Stimulated activated CD4-positive, alpha-beta T cell treated with anti-CD3 and anti-CD28 coated beads, Interleukin-4, amount 100 ng/mL, for 24 hours (primary cell): ENCODE measurements around the gene FGR.
"Not testable (repeated sequence)": the region's sequence is repeated elsewhere in the genome, so short reads cannot be mapped to it uniquely, and the experiment has no call there.

Experiments used
- DNase-seq: peaks from one replicate; pipeline ENCODE4 v3.0.0-alpha.2; 2020

The FGR gene

DNA sequence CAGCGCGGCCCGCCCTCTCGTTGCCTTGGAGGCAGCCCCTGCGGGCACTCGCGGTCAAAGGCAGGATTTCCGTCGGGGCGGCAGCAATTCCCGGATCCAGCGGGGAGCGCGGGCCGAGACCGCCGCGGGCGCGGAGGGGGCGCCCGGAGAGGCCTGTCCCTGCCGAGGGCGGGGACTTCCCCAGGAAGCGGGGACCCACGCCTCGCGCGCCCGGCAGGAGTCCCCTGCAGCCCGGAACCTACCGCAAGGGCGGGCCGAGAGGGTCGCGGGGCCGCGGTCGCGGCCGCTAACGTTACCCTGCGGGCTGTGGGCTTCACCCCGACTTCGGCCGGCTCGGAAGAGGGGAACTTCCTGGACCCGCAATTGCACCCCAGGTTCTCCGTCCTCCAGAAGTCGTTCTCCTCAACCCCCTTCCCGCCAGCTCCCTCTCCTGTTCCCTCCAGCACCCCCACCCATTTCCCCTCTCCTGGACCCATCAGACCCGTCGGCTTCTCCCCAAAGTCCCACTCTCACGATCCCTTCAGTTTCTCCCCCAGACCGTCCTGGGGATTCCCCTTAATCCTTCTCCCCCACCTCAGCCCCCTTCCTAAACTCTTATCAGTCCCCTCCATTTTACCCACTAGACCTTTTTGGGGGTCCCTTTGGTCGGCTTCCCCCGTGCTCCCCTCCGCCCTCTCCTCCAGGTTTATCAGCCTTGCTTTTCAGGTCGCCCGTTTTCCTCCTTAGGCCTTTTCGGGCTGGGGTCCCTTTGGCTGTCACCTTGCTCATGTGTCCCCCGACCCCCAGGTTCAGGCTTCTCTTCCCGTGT, 604 bp downstream of the FGR start:
- peak; percentile 39 for DNase-seq

DNA sequence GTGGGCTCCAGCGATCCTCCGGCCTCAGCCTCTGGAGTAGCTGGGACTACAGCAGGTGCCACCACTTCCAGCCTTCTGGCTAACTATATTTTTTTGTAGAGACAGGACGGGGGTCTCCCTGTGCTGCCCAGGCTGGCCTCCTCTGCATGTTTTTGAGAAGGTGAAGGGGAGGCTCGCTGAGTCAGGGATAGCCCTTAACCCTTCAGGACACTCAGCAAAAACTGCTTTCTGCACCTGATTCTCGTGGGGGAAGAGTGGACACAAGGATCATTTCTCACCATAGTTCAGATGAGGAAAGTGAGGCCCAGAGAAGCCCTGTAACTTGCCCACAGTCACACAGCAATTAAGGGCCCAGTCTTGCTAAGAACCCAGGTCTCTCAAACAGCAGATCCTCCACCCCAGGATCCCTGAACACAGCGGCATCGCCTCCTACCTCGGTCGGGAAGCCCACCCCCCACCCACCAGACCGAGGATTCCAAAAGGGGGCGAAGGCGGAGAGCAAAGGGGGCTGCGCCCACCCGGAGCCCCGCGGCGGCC, 1.3 kb downstream of the FGR start:
- no peak for DNase-seq

DNA sequence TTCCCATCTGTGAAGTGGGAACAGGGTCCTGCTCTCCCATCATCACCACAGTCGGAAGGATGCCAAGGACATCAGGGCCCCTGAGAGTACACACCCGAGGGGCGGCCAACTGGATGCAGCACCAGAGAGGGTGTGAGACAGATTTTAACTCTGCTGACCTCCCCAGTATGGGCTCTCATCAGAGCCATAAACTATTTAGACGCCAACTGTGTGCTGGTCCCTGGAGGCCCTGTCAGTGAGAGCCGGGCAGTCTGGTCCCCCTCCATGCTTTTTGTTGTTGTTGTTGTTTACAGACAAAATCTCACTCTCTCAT, 1.7 kb downstream of the FGR start:
- DNase-seq = no peak

DNA sequence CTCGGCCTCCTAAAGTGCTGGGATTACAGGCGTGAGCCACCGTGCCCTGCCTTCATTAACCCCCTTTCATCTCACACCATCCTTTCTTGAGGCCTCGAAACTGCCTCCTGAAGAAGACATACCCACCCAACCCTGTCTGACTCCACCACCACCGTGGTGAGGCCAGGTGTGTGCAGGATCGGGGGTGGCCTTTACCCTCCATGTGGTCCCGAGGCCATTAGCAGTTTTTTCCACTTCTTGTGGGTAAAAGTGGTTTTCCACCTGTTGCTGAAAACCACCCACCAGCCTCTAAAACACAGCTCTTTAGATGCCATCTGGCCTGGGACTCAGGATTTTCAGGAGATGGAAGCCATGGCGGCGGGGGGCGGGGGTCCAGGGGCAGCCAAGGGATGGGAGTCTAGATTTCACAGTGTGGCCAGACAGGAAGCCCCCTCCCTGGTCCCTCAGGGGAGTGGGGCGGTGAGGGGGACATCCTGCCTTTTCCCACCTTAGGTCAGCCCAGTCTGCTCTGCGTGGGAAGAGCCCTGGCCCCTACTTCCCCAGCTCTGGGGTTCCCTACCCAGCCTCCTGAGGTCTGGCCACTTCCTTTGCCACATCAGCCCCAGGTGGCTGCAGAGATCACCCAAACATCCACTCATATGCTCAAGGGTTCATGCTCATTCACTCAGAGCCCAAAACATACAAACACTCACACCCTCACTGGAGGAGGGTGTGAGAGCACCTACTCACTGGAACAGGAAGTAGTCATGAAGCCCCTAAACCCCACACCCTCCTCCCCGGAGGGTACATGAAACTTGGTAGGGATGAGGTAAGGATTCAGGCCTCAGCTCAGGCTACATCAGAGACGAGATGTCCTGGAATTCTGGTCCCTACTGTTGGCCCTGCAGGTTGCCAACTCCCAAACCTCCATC, 2.3 kb downstream of the FGR start:
- peak; percentile 63 for DNase-seq

DNA sequence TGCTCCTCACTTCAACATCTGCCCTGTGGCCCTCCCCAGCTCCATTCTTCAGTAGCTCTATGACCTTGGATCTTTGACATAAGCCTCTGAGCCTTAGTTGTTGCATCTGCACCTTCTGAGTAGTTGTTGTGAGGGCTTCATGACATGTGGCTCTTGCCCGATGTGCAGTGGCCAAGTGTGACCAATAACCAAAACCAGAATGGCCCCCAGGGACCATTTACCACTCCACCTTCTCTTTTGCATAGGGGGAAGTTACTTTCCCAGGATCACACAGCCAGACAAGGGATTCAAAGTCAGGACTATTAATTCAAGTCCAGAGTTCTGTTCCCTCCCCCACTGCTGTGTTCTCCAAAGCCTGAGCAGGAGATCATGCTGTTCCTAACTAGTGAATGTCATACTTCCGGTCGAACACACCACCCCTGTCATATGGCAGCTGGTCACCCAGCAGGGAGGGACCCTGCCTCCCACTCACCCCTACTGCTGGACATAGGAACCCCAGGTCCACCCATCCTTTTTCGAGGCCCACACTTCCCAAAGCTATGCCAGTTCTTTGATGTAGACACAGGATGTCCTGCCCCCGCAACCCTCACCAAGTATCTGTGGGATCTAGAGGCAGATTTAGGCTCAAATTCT, 4.0 kb downstream of the FGR start:
- no peak for DNase-seq

- DNase-seq = no peak
Measured at GRCh38 chr1:27628712-27629111, 6.3 kb downstream of the FGR start.

DNA sequence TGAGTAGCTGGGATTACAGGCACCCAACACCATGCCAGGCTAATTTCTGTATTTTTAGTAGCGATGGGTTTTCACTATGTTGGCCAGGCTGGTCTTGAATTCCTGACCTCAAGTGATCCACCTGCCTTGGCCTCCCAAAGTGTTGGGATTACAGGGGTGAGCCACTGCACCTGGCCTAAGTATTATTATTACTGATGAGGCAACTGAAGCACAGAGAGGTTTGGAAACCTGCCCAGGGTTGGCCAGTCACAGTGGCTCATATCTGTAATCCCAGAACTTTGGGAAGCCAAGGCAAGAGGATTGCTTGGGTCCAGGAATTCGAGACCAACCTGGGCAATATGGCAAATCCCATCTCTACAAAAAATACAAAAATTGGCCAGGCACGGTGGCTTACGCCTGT, 7.3 kb downstream of the FGR start:
- not testable (repeated sequence) for DNase-seq

DNA sequence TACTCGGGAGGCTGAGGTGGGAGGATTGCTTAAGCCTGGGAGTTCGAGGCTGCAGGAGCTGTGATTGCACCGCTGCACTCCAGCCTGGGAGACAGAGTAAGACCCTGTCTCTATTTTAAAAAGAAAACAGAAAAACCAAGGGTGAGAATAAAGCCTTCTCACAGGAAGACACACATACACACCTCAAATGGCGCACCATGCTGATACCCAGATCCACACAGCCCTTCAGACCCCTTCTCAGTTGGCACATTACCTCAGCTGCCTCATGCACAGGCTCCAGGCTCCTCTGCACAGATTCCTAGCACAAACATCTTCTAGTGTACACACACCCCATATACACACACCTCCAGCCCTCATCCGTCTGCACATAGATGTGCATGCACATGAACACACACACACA, 7.9 kb downstream of the FGR start:
- no peak for DNase-seq

DNA sequence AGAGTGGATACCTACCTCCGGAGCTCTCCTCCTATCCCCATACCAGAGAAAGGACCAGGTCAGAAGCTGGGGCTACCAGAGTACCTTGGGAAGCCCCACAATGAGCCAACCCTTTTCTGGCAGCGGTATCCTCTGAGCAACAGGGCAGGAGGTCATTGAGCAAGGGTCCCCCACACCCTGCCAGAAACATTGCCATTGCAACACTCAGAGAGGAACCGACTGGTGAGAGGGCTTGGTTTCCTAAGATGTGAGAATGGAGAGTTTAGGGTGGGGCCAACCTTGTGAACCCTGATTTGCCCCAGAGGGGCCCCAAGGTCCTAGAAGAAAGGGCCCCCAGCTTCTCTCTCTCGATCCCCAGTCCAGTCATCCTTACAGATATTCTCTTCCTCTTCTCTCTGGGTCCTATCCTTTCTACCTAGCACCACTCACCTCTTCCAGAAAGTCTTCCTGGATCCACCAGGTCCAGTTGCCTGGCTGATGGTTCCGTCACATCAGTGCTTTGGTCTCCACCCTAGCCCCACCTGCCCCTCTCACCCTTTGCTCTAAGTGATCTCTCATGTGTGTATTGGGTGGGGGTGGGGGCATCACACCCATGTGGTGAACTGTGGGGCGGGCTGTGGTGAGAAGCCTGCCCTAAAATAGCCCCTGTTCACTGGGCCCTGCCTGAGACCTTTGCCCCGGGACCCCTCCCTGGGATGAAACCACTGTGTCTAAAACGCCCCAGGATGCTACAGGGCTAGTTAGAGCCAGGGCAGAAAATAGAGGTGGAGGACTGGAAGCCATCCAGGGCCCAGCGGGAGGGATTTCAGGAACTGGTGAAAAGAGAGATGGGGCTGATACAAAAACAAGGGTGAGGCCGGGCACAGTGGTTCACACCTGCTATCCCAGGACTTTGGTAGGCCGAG, 8.7 kb downstream of the FGR start:
- DNase-seq = no peak

DNA sequence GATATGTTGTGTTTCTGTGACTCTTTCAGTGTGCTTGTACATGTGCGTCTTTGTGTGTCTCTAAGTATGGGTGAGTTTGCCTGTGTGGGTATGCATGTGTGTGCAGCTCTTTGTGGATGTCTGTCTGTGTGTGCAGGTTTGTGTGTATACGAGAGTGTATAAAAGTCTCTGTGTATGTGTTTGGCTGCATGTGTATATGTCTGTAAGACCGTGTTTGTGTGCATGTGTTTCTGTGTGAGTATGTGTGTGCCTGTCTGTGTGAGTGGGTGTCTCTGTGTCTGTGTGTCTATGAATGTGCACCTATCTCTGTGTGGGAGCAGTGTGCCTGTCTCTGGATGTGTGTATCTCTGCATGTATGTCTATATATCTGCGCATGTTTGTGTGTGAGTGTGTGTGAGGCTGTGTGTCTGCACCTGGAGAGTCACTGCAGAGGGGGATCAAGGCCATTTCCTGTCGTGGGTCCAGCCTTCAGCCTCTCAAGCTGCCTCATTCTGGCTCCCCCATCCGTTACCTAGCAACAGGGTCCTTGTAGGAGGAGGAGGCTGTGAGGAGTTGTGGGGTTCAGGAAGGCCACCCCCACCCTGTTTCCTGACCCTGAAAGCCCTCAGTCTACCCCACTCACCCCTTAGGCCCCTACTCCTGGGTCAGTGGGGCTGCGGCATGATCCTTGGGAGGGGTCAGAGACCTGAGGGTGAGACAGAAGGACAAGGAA, 10.4 kb downstream of the FGR start:
- no peak for DNase-seq

- no peak for DNase-seq
Measured at GRCh38 chr1:27623327-27624212, 11.4 kb downstream of the FGR start.

- DNase-seq = no peak
Measured at GRCh38 chr1:27622828-27623227, 12.2 kb downstream of the FGR start.

GRCh38 chr1:27621051-27621920, 13.7 kb downstream of the FGR start:
- no peak for DNase-seq

DNA sequence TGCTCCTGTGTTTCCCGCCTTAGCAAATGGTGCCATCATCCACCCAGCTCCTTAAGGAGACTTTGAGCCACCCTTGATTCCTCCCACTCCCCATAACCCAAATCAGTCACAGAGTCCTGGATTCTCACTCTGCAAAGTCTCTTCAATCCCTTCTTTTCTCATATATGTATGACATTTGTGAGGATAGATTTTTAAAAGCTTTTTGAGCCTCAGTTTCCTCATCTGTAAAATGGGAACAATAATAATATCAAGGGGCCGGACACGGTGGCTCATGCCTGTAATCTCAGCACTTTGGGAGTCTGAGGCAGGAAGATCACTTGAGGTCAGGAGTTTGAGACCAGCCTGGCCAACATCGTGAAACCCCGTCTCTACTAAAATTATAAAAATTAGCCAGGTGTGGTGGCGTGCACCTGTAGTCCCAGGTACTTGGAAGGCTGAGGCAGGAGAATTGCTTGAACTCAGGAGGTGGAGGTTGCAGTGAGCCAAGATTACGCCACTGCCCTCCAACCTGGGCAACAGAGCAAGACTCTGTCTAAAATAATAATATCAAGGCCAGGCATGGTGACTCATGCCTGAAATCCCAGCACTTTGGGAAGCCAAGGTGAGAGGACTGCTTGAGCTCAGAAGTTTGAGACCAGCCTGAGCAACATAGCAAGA, 15.1 kb downstream of the FGR start:
- not testable (repeated sequence) for DNase-seq

GRCh38 chr1:27618341-27619082, 16.5 kb downstream of the FGR start:
- no peak for DNase-seq

GRCh38 chr1:27617420-27617819, 17.6 kb downstream of the FGR start:
- DNase-seq = no peak

DNA sequence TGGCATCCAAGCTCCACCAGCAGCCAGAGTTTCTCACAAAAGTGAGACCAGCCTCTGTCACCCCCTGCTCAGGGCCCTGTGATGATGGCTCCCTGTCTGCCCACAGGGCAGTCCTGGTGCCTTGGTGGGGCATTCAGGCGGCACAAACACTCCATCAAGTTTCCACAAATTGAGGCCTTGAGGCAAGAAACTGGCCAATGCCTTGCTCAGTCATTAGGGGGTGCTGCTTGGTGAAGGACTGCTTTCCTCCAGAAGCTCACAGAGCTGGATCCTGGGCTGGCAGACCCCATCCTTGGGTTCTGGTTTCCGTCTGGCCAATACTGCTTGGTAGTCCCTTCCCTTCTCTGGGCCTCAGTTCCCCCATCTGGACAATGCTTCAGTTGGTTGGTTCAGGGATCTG, 18.5 kb downstream of the FGR start:
- no peak for DNase-seq
